GM18951 (cell line): ENCODE measurements around the gene HIKESHI.

Experiments used
- POLR2A ChIP-seq: IDR thresholded peaks from 4 replicates; pipeline ENCODE4 v1.6.1; 2011; ENCODE audit warnings: mild to moderate bottlenecking; ENCODE audit not compliant: insufficient read length, insufficient read depth; ENCODE audit errors: extremely low read depth
- in situ Hi-C: fragments of 300-500 bp; cut with MboI; formaldehyde crosslinking; loops from one replicate; pipeline ENCODE4 v1.12.0; 2022; ENCODE audit warnings: low sequenced_read_pairs, mixed read lengths, inconsistent platforms; ENCODE audit not compliant: unreplicated experiment

The HIKESHI gene

DNA sequence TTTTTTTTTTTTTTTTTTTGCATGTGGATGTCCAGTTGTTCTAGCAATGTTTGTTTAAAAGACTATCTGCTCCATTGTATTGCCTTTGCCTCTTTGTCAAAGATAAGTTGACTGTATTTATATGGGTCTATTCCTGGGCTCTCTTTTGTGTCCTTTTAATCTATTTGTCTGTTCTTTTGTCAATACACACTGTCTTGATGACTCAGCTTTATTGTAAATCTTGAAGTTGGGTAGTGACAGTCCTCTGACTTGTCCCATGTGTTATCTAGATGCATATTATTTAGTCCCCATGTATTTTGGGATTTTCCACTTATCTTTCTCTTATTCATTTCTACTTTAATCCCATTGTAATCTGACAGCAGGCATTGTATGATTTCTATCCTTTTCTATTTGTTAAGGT is 75.9 kb downstream of the HIKESHI start:
- in situ Hi-C loops: no loop called here
- TF ChIP-seq POLR2A: no peak

GRCh38 chr11:86380295-86381059 is 78.4 kb downstream of the HIKESHI start:
- no peak for TF ChIP-seq POLR2A
- in situ Hi-C loops: no loop called here

- no peak for TF ChIP-seq POLR2A
Measured at GRCh38 chr11:86383041-86383955, 81.3 kb downstream of the HIKESHI start.

DNA sequence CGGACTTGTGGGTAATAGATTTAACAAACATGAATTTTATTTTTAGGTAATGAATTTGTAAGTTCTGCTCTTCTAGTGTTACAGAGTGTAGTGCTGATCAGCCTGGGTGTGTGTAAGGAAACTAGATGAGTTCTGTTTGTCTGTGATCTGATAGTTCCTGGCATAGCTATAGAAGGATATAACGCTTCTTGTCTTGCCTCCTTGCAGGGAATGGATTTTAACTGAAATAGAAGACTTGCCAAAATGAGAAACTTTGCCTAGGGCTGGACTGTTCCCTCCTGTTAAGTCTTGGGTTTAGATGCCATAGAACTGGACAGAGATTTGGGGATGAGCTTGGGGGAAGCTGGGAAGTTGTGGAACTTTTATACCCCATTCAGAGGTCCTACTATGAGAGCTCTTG is 84.2 kb downstream of the HIKESHI start:
- TF ChIP-seq POLR2A: no peak
- in situ Hi-C loops: no loop called here

More at GRCh38 chr11:86383041-86383955, 81.3 kb downstream of the HIKESHI start:
- in situ Hi-C loops: no loop called here

- in situ Hi-C loops: no loop called here
Measured at GRCh38 chr11:86386746-86387145, 84.7 kb downstream of the HIKESHI start.

DNA sequence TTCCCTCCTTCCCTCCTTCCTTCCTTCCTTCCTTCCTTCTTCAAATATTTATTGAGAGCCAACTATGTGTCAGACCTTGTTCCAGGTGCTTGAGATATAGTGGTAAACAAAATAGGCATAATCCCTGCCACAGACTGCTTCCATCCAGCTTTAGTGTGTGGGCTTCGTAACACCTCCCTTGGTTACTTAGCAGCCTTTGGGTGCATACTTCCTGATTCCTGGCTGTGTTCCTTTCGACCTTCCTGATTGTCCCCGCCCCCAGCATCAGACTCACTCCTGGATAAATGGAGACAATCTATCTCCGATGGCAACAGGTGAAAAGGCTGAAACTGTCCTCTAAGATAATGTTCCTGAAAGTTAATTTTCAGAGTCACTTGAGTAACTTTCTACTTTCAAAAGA is 86.2 kb downstream of the HIKESHI start:
- in situ Hi-C loops: no loop called here

More at GRCh38 chr11:86386746-86387145, 84.7 kb downstream of the HIKESHI start:
- TF ChIP-seq POLR2A: no peak

GRCh38 chr11:86390487-86390886 is 88.4 kb downstream of the HIKESHI start:
- in situ Hi-C loops: no loop called here
- TF ChIP-seq POLR2A: no peak

More for the DNA sequence above, 86.2 kb downstream of the HIKESHI start:
- no peak for TF ChIP-seq POLR2A

GRCh38 chr11:86395061-86395551 is 93.1 kb downstream of the HIKESHI start:
- in situ Hi-C loops: no loop called here
- TF ChIP-seq POLR2A: no peak
